Measurements from ENCODE around the gene ARPC1A. TPM values are rescaled to one million over a fixed set of nuclear protein-coding genes. Genes with fewer than 3 reads are reported as not detected.

The ARPC1A gene
- total and polyA plus RNA-seq, 2 donors from 2014 or later = 117 to 119 TPM

DNA sequence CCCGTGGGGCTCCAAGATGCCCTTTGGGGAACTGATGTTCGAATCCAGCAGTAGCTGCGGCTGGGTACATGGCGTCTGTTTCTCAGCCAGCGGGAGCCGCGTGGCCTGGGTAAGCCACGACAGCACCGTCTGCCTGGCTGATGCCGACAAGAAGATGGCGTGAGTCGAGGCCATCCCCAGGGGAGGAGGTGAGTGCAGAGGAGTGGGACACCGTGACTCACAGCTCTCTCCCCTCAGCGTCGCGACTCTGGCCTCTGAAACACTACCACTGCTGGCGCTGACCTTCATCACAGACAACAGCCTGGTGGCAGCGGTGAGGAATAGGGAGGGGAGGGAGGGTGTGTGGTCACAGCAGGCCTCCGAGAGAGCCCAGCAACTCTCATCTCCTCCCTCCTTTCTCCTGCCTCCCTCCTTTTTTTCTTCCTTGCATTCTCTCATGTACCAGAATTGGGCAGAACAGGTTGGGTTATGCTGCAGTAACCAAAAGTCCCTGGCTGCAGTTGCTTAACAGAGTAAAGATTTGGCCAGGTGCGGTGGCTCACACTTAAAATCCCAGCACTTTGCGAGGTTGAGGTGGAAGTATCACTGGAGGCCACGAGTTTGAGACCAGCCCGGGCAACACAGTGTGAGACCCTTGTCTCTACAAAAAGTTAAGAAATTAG, 65.4 kb downstream of the ARPC1A start:
- DNase-seq (no peak), FAIRE-seq (no peak)
- H3K27me3 ChIP-seq (ENCODE audit: control insufficient read depth, insufficient read depth, low read length) = no peaks in the 10 kb centered on the region
- TF ChIP-seq, protein P1, sequence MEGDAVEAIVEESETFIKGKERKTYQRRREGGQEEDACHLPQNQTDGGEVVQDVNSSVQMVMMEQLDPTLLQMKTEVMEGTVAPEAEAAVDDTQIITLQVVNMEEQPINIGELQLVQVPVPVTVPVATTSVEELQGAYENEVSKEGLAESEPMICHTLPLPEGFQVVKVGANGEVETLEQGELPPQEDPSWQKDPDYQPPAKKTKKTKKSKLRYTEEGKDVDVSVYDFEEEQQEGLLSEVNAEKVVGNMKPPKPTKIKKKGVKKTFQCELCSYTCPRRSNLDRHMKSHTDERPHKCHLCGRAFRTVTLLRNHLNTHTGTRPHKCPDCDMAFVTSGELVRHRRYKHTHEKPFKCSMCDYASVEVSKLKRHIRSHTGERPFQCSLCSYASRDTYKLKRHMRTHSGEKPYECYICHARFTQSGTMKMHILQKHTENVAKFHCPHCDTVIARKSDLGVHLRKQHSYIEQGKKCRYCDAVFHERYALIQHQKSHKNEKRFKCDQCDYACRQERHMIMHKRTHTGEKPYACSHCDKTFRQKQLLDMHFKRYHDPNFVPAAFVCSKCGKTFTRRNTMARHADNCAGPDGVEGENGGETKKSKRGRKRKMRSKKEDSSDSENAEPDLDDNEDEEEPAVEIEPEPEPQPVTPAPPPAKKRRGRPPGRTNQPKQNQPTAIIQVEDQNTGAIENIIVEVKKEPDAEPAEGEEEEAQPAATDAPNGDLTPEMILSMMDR (IDR thresholded peaks at IDR 0.05; ENCODE audit: borderline replicate concordance, extremely low read depth, insufficient read depth) = no peak
- no peak overlapping the region for H3K9ac ChIP-seq (ENCODE audit: low read length in 3 of 3)
- no peaks in the 10 kb centered on the region for H3K9me3 ChIP-seq (ENCODE audit: control insufficient read depth in 2 of 3, insufficient read depth in 1 of 3, low read length in 3 of 3)
- H3K27ac ChIP-seq (ENCODE audit: low read depth in 2 of 2, low read length in 2 of 2) = no peak overlapping the region
- H3K4me3 ChIP-seq (ENCODE audit: low read length in 3 of 3) = no peak overlapping the region
- intact Hi-C loops (cut with DNase I) = no loop called here
- peaks cover 0 to 6% (median 0%) of the 10 kb centered on the region in 3 donors for H3K4me1 ChIP-seq (ENCODE audit: control insufficient read depth in 2 of 3, insufficient read depth in 2 of 3, low read depth in 1 of 3, low read length in 3 of 3)
- H3K36me3 ChIP-seq (ENCODE audit: control insufficient read depth in 2 of 3, insufficient read depth in 3 of 3, low read length in 3 of 3) = peaks cover 0 to 14% (median 4%) of the 10 kb centered on the region in 3 donors

DNA sequence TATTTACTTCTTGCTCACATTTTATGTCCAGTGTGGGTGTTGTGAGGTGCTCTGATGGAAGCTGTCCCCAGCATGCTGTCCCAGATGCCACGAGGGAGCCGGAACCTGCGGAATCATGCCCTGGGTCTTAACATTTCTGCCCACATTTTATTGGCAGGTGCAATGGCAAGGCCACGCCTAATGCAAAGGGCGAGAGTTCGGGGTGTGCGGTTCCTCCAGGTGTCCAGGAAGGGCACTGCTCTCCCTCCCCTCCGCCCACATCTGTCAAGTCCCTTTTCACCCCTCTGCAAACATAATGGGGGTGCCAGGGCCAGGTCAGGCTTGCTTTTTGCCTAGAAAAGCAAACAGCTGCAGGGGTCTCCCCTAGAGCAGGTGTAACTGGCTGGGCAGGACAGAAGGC, 66.3 kb downstream of the ARPC1A start:
- H3K9ac ChIP-seq (ENCODE audit: low read length in 3 of 3) = no peak overlapping the region
- TF ChIP-seq, protein P1 (IDR thresholded peaks at IDR 0.05; ENCODE audit: borderline replicate concordance, extremely low read depth, insufficient read depth) = no peak
- H3K27me3 ChIP-seq (ENCODE audit: control insufficient read depth, insufficient read depth, low read length) = no peaks in the 10 kb centered on the region
- FAIRE-seq (no peak), DNase-seq (peak in 1 of 5 donors; percentile 62)
- H3K27ac ChIP-seq (ENCODE audit: low read depth in 2 of 2, low read length in 2 of 2) = no peak overlapping the region
- peaks cover 0 to 6% (median 0%) of the 10 kb centered on the region in 3 donors for H3K4me1 ChIP-seq (ENCODE audit: control insufficient read depth in 2 of 3, insufficient read depth in 2 of 3, low read depth in 1 of 3, low read length in 3 of 3)
- peak overlapping the region in 1 of 3 donors; percentile 75 for H3K4me3 ChIP-seq (ENCODE audit: low read length in 3 of 3)
- intact Hi-C loops (cut with DNase I) = no loop called here
- peaks cover 0 to 10% (median 4%) of the 10 kb centered on the region in 3 donors for H3K36me3 ChIP-seq (ENCODE audit: control insufficient read depth in 2 of 3, insufficient read depth in 3 of 3, low read length in 3 of 3)
- no peaks in the 10 kb centered on the region for H3K9me3 ChIP-seq (ENCODE audit: control insufficient read depth in 2 of 3, insufficient read depth in 1 of 3, low read length in 3 of 3)

DNA sequence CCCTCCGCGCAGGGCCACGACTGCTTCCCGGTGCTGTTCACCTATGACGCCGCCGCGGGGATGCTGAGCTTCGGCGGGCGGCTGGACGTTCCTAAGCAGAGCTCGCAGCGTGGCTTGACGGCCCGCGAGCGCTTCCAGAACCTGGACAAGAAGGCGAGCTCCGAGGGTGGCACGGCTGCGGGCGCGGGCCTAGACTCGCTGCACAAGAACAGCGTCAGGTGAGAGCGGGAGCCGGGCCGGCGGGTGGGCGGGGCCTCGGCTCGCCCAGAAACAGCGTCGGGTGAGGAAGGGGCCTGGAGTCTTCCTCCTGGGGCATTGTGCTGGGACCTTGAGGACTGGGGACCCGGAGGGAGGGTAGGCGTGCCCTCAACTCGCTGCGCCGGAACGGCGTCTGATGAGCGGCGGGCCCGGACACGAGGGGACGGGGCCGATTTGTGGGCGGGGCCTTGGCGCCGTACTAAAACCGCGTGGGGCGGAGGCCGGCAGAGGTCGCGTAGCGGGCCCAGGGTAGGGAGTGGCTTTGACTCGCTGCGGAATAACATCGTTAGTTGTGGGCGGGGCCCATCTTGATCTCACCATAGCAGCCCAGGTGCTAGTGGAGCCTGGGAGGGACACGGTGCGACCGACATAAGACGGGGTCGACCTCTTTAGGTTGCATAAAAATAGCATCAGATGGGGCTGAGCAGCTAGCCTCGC, 67.1 kb downstream of the ARPC1A start:
- intact Hi-C loops (cut with DNase I) = no loop called here
- Histone ChIP-seq H3K9me3 (ENCODE audit: control insufficient read depth in 2 of 3, insufficient read depth in 1 of 3, low read length in 3 of 3) (no peaks in the 10 kb centered on the region), H3K4me1 (ENCODE audit: control insufficient read depth in 2 of 3, insufficient read depth in 2 of 3, low read depth in 1 of 3, low read length in 3 of 3) (peaks cover 0 to 6% (median 0%) of the 10 kb centered on the region in 3 donors), H3K27ac (ENCODE audit: low read depth in 2 of 2, low read length in 2 of 2) (peak overlapping the region; percentile 16 to 67), H3K4me3 (ENCODE audit: low read length in 3 of 3) (peak overlapping the region; percentile 73 to 87 (median 75)), H3K36me3 (ENCODE audit: control insufficient read depth in 2 of 3, insufficient read depth in 3 of 3, low read length in 3 of 3) (peaks cover 0 to 17% (median 9%) of the 10 kb centered on the region in 3 donors), H3K9ac (ENCODE audit: low read length in 3 of 3) (peak overlapping the region in 2 of 3 donors; percentile 67 to 71), H3K27me3 (ENCODE audit: control insufficient read depth, insufficient read depth, low read length) (no peaks in the 10 kb centered on the region)
- DNase-seq (peak; percentile 79 to 94 (median 87)), FAIRE-seq (no peak)
- TF ChIP-seq, protein P1 (IDR thresholded peaks at IDR 0.05; ENCODE audit: borderline replicate concordance, extremely low read depth, insufficient read depth) = no peak

Data from kidney (tissue), 14 donors.